WI38 (cell line): ENCODE data around the gene RIMBP2.
"Not testable (repeated sequence)": the region's sequence is repeated elsewhere in the genome, so short reads cannot be mapped to it uniquely, and the experiment has no call there.

Experiments used
- H3K4me3 ChIP-seq: 2 replicates; pipeline ENCODE4 v1.5.1; 2011; ENCODE audit warnings: low read depth, mild to moderate bottlenecking, control low read depth, low read length
- CTCF ChIP-seq: IDR thresholded peaks from 2 replicates; pipeline ENCODE4 v1.5.1; 2012; ENCODE audit warnings: low read depth, mild to moderate bottlenecking, control low read depth, low read length

RIMBP2 gene

DNA sequence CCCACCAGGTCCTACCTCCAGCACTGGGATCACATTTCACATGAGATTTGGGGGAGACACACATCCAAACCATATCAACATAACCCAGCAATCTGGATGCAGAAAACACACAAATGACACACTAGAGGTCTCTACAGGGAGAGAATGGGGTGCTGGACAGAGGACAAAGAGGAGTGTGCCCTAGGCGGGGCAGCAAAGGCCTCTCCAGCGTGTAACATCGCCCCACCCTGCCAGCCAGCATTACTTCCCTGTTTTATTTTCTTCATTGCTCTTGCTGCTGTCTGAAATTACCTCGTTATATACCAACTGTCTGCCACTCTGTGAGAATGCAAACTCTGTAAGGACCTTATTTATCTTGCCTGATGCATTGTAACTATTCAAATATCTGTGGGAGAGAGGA is 61.1 kb downstream of the RIMBP2 start:
- no peak overlapping the region for H3K4me3 ChIP-seq
- no peak for TF ChIP-seq CTCF

DNA sequence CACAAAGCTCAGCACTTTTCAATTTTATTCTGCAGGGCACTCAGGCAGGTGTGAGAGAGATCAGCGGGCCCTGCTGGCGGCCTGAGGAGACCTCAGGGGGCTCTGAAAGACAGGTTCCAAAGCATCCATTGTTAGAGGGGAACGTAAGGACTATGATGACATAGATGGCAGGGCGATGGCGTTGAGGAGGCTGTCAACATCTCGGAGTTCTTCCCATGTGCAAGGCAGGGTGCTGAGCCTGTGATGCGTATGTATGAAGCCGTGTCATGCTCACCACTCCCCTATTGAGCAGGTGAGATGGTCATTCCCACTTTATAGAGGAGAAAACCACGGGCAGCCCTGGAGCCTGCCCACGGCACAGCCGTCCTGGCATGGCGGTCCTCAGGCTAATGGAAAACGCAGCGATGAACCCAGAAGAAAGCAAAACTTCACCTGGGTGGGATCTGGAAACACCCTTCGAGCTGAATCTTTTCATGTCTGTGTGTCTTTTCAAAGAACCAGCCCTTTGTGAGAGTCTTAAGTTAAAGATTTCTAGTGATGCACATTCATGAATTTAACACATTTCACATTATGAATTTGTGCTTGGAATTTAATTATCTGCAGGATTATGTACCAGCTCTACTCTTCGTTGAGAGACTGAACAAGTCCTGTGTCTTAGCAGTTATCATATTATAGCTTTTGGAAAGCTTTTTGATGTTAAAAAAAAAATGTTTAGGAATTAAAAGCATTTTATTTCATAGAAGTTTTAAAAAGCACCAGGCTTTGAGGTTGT is 64.7 kb downstream of the RIMBP2 start:
- no peak overlapping the region for H3K4me3 ChIP-seq
- TF ChIP-seq CTCF, result no peak

DNA sequence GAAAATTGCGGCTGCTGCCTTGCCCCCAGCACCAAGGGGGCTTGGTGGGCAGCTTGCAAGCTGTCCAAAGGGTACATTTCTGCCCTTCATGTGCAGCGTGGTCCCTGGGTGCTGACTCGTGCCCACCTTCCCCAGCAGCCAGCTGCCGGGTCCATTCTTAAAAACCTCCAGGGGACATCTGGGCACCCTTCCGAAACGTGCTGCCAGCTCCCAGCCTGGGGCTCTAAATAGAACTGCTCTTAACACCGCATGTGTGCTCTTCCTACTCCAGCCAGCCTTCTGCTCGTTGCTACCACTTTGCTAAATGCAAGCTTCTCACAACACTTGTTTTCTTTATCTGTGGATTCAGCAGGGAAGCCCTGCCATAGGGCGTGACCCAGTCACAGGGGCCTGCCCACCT is 66.0 kb downstream of the RIMBP2 start:
- H3K4me3 ChIP-seq, result no peak overlapping the region

GRCh38 chr12:130649101-130650045 is 66.7 kb downstream of the RIMBP2 start:
- H3K4me3 ChIP-seq, result no peak overlapping the region
- no peak for TF ChIP-seq CTCF

More for the DNA sequence above, 66.0 kb downstream of the RIMBP2 start:
- TF ChIP-seq CTCF, result no peak

GRCh38 chr12:130647814-130648213 is 68.3 kb downstream of the RIMBP2 start:
- TF ChIP-seq CTCF, result no peak
- no peak overlapping the region for H3K4me3 ChIP-seq

- H3K4me3 ChIP-seq, result no peak overlapping the region
- no peak for TF ChIP-seq CTCF
These were observed 69.3 kb downstream of the RIMBP2 start for GRCh38 chr12:130646716-130647370.

- H3K4me3 ChIP-seq, result not testable (repeated sequence)
These were observed 69.9 kb downstream of the RIMBP2 start for GRCh38 chr12:130646191-130646590.
